ENCODE measurements around the gene DNAI4.

The DNAI4 gene

DNA sequence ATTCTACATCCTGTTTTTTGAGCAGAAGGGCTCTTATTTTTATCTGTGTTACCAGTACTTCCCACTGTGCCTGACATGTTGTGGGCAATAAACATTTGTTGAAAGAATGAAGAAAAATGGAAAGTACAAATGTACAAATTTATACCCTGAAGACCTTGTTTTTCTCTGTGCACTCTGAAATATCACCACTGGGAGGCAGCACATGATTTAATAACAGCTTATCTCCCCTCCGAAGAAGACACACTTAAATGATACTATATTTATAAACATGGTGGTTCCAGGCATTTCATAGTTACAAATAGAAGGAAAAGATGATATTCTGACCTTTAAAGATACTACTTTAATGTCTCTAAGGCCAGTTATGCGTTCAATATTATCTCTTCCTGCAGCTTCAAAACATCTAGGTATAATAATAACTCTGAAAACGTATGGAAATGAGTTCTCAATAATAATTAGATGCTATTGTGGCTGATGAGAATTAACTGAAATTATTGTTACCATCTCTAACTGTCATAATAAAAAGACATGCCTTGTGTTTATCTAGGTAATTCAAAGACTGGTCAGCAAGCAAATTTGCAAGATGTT, 159.6 kb downstream of the DNAI4 start:
- DNase-seq (ENCODE audit: low spot score), result peak; percentile 53

All from AG20443 (cell line).